T-cell (primary cell): ENCODE measurements around the gene LYPD5. TPM values are rescaled to one million over a fixed set of nuclear protein-coding genes. Genes with fewer than 3 reads are reported as not detected.

Experiments
- ATAC-seq, 4 experiments: fragments of 200-7000 bp in 3 of 4; fragments of 150-1000 bp in 1 of 4; cut with Tn5 transposase; replicated peaks in 1 of 4; 1 replicate in 3 of 4; 2 replicates in 1 of 4; pipeline ENCODE4 v1.10.0; 2021; ENCODE audit warnings: moderate library complexity in 3 of 4, mild to moderate bottlenecking in 2 of 4, moderate number of reproducible peaks in 1 of 4
- CTCF ChIA-PET, 2 donors: fragments of 300-600 bp; sonication (Branson Sonifier 250); formaldehyde crosslinking; loops; one replicate each; lab custom pipeline; 2022; ENCODE audit warnings: antibody characterized with exemption in 2 of 2; lab: Charles Lee
- POLR2A ChIA-PET, 2 donors: fragments of 300-600 bp; sonication (Branson Sonifier 250); formaldehyde crosslinking; loops; one replicate each; lab custom pipeline; 2022; ENCODE audit warnings: antibody characterized with exemption in 2 of 2; lab: Charles Lee
- DNase-seq, 35 experiments: peaks; one replicate each; pipeline versions ENCODE4 v3.0.0 to v3.0.0-alpha.2; 2013 to 2023
- H3K27ac ChIP-seq: one replicate; pipeline ENCODE4 v1.5.1; 2013; ENCODE audit warnings: low read length
- H3K27me3 ChIP-seq, 2 experiments: replicated peaks in 1 of 2; 1 replicate in 1 of 2; 2 replicates in 1 of 2; pipeline versions ENCODE4 v1.6.1 to v1.7.0; 2013; ENCODE audit warnings: low read length in 1 of 2, mixed read lengths in 1 of 2; ENCODE audit not compliant: control insufficient read depth in 2 of 2, insufficient read depth in 2 of 2; ENCODE audit errors: extremely low read depth in 1 of 2
- H3K36me3 ChIP-seq, 2 donors: 1 replicate in 1 of 2; 2 replicates in 1 of 2; pipeline versions ENCODE4 v1.6.1 to v1.7.0; 2013; ENCODE audit warnings: low read length in 1 of 2; ENCODE audit not compliant: control insufficient read depth in 2 of 2, insufficient read depth in 1 of 2; ENCODE audit errors: extremely low read depth in 1 of 2
- H3K4me1 ChIP-seq, 2 experiments: 1 replicate in 1 of 2; 2 replicates in 1 of 2; pipeline versions ENCODE4 v1.6.1 to v1.7.0; 2013; ENCODE audit warnings: low read length in 2 of 2, mixed read lengths in 1 of 2; ENCODE audit not compliant: insufficient read depth in 2 of 2, control insufficient read depth in 1 of 2; ENCODE audit errors: extremely low read depth in 1 of 2
- H3K4me3 ChIP-seq, 2 donors: 1 replicate in 1 of 2; 2 replicates in 1 of 2; pipeline versions ENCODE4 v1.5.1 to v1.7.0; 2013; ENCODE audit warnings: mild to moderate bottlenecking in 2 of 2, low read length in 1 of 2, moderate library complexity in 1 of 2; ENCODE audit not compliant: control insufficient read depth in 1 of 2; ENCODE audit errors: extremely low read depth in 1 of 2
- H3K9me3 ChIP-seq: 2 replicates; pipeline ENCODE4 v1.7.0; 2013
- H3K27ac Mint-ChIP-seq, 2 donors: one replicate each; pipeline ENCODE4 v1.8.0; 2020 to 2021; ENCODE audit warnings: mild to moderate bottlenecking in 2 of 2, mixed read lengths in 2 of 2
- H3K27me3 Mint-ChIP-seq, 2 donors: one replicate each; pipeline ENCODE4 v1.8.0; 2021 to 2022; ENCODE audit warnings: mixed read lengths in 2 of 2
- H3K36me3 Mint-ChIP-seq: one replicate; pipeline ENCODE4 v1.8.0; 2021; ENCODE audit warnings: mixed read lengths
- H3K4me1 Mint-ChIP-seq, 3 donors: one replicate each; pipeline ENCODE4 v1.8.0; 2020 to 2022; ENCODE audit warnings: mixed read lengths in 3 of 3, mild to moderate bottlenecking in 1 of 3
- H3K4me3 Mint-ChIP-seq, 3 donors: one replicate each; pipeline ENCODE4 v1.8.0; 2020 to 2022; ENCODE audit warnings: mild to moderate bottlenecking in 3 of 3, mixed read lengths in 3 of 3, moderate library complexity in 3 of 3
- H3K9me3 Mint-ChIP-seq, 3 donors: one replicate each; pipeline ENCODE4 v1.8.0; 2020 to 2022; ENCODE audit warnings: mixed read lengths in 3 of 3
- WGBS: methylation state at CpG from one replicate; pipeline ENCODE4 v1.1.5; 2013; ENCODE audit warnings: missing lambda C conversion rate; ENCODE audit not compliant: insufficient coverage; 5-methylcytosine and 5-hydroxymethylcytosine counted together
- total RNA-seq, 35 experiments: library from RNA in 6 of 35; stranded (reverse) in 6 of 35; fragments of 120-200 nt in 1 of 35; gene quantifications; one replicate each; pipeline versions ENCODE4 v1.2.1 to v1.2.4 and lab custom pipeline; 2013 to 2026

The LYPD5 gene
- total RNA-seq, 5 donors from 2014 or later (not counting 1 experiment from before 2014, with no cell fraction given), result 0.20 to 0.70 (median 0.58) TPM; not detected in 1

DNA sequence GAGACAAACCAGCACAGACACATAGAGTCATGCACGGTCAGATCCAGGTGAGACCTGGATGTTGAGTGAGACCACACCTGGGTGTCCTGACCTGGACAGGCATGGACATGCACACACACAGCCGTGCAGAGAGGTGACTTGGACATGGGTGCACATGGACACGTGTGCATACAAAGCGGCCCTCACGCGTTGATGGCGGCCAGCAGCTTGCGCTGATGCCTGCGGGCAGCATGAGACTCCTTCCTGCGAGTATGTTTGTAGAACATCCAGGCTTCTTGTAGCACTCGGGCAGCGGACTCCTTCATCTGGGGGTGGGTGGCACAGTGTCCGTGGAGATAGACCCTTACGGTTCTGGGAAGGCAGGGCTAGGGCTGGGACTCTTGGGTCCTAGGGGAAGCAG lies 33.0 kb downstream of the LYPD5 start:
- no peaks in the 10 kb centered on the region for H3K27me3 Mint-ChIP-seq
- 95% methylated on average over 14 of the region's 14 CpGs for WGBS
- POLR2A ChIA-PET, result no interaction called here
- no peak for DNase-seq
- H3K4me1 ChIP-seq, result peaks cover 7 to 34% of the 10 kb centered on the region in 2 experiments
- no peak overlapping the region for H3K27ac ChIP-seq
- H3K9me3 Mint-ChIP-seq, result no peaks in the 10 kb centered on the region
- no peaks in the 10 kb centered on the region for H3K27me3 ChIP-seq
- ATAC-seq, result no peak
- H3K4me3 ChIP-seq, result no peak overlapping the region
- no peak overlapping the region for H3K4me3 Mint-ChIP-seq
- peaks cover 25% of the 10 kb centered on the region for H3K36me3 Mint-ChIP-seq
- H3K9me3 ChIP-seq, result no peaks in the 10 kb centered on the region
- H3K27ac Mint-ChIP-seq, result no peak overlapping the region
- CTCF ChIA-PET, result no interaction called here
- peaks cover 26 to 35% (median 28%) of the 10 kb centered on the region in 3 donors for H3K4me1 Mint-ChIP-seq
- H3K36me3 ChIP-seq, result peaks cover 8 to 53% of the 10 kb centered on the region in 2 donors

- H3K36me3 Mint-ChIP-seq, result peaks cover 21% of the 10 kb centered on the region
- peak overlapping the region; percentile 57 to 91 for H3K27ac Mint-ChIP-seq
- peaks cover 7 to 42% of the 10 kb centered on the region in 2 experiments for H3K4me1 ChIP-seq
- no peaks in the 10 kb centered on the region for H3K27me3 Mint-ChIP-seq
- H3K4me1 Mint-ChIP-seq, result peaks cover 29 to 41% (median 30%) of the 10 kb centered on the region in 3 donors
- no peaks in the 10 kb centered on the region for H3K9me3 ChIP-seq
- H3K27me3 ChIP-seq, result no peaks in the 10 kb centered on the region
- 93% methylated on average over 8 of the region's 15 CpGs for WGBS
- no peaks in the 10 kb centered on the region for H3K9me3 Mint-ChIP-seq
- H3K4me3 ChIP-seq, result no peak overlapping the region
- H3K27ac ChIP-seq, result no peak overlapping the region
- DNase-seq (no peak), ATAC-seq (no peak)
- ChIA-PET CTCF (interaction anchor here in 1 of 2 donors (2.1 kb wide), 1 partner anchor 100 kb away, joined by 8 read pairs; no protein-coding TSS in a partner anchor), POLR2A (interaction anchor here in 1 of 2 donors (1.0 kb wide), 1 partner anchor 14 kb away, joined by 3 read pairs; no protein-coding TSS in a partner anchor)
- H3K4me3 Mint-ChIP-seq, result no peak overlapping the region
- H3K36me3 ChIP-seq, result peaks cover 8 to 46% of the 10 kb centered on the region in 2 donors
These were observed 33.8 kb downstream of the LYPD5 start for GRCh38 chr19:43768273-43769050.

GRCh38 chr19:43767818-43768217 lies 34.4 kb downstream of the LYPD5 start:
- 56% methylated on average over 1 of the region's 1 CpG for WGBS
- no peak overlapping the region for H3K4me3 ChIP-seq
- H3K27ac Mint-ChIP-seq, result peak overlapping the region; percentile 90 to 91
- no peak overlapping the region for H3K4me3 Mint-ChIP-seq
- peaks cover 8 to 40% of the 10 kb centered on the region in 2 donors for H3K36me3 ChIP-seq
- CTCF ChIA-PET, result interaction anchor here in 1 of 2 donors (2.1 kb wide), 1 partner anchor 99 kb away, joined by 8 read pairs; no protein-coding TSS in a partner anchor
- POLR2A ChIA-PET, result interaction anchor here in 1 of 2 donors (1.0 kb wide), 1 partner anchor 13 kb away, joined by 3 read pairs; no protein-coding TSS in a partner anchor
- H3K27ac ChIP-seq, result peak overlapping the region; percentile 83
- peaks cover 7 to 47% of the 10 kb centered on the region in 2 experiments for H3K4me1 ChIP-seq
- no peaks in the 10 kb centered on the region for H3K27me3 ChIP-seq
- peaks cover 30 to 46% (median 36%) of the 10 kb centered on the region in 3 donors for H3K4me1 Mint-ChIP-seq
- H3K9me3 ChIP-seq, result no peaks in the 10 kb centered on the region
- H3K36me3 Mint-ChIP-seq, result peaks cover 15% of the 10 kb centered on the region
- no peak for ATAC-seq
- no peak for DNase-seq
- H3K27me3 Mint-ChIP-seq, result no peaks in the 10 kb centered on the region
- no peaks in the 10 kb centered on the region for H3K9me3 Mint-ChIP-seq

GRCh38 chr19:43767316-43767715 lies 34.9 kb downstream of the LYPD5 start:
- Histone ChIP-seq H3K4me1 (peaks cover 7 to 47% of the 10 kb centered on the region in 2 experiments), H3K36me3 (peaks cover 8 to 40% of the 10 kb centered on the region in 2 donors), H3K27ac (peak overlapping the region; percentile 83), H3K9me3 (no peaks in the 10 kb centered on the region), H3K4me3 (no peak overlapping the region), H3K27me3 (no peaks in the 10 kb centered on the region)
- CTCF ChIA-PET, result interaction anchor here in 1 of 2 donors (2.1 kb wide), 1 partner anchor 99 kb away, joined by 8 read pairs; no protein-coding TSS in a partner anchor
- Mint-ChIP-seq H3K4me3 (no peak overlapping the region), H3K27ac (peak overlapping the region; percentile 90 to 91), H3K4me1 (peaks cover 30 to 50% (median 41%) of the 10 kb centered on the region in 3 donors), H3K36me3 (peaks cover 14% of the 10 kb centered on the region), H3K27me3 (no peaks in the 10 kb centered on the region), H3K9me3 (no peaks in the 10 kb centered on the region)
- POLR2A ChIA-PET, result interaction anchor here in 1 of 2 donors (1.0 kb wide), 1 partner anchor 13 kb away, joined by 3 read pairs; no protein-coding TSS in a partner anchor
- DNase-seq (no peak), ATAC-seq (no peak)
- WGBS, result 93% methylated on average over 3 of the region's 7 CpGs

- peaks cover 8 to 35% of the 10 kb centered on the region in 2 donors for H3K36me3 ChIP-seq
- 100% methylated on average over 1 of the region's 4 CpGs for WGBS
- H3K4me1 Mint-ChIP-seq, result peaks cover 30 to 50% (median 48%) of the 10 kb centered on the region in 3 donors
These were observed 35.5 kb downstream of the LYPD5 start for GRCh38 chr19:43766755-43767043.

More at GRCh38 chr19:43766755-43767043, 35.5 kb downstream of the LYPD5 start:
- H3K4me3 Mint-ChIP-seq, result peak overlapping the region in 1 of 3 donors; percentile 57
- ATAC-seq, result no peak
- H3K27ac Mint-ChIP-seq, result peak overlapping the region; percentile 90 to 91
- H3K9me3 ChIP-seq, result no peaks in the 10 kb centered on the region
- H3K4me3 ChIP-seq, result no peak overlapping the region
- peak overlapping the region; percentile 83 for H3K27ac ChIP-seq
- H3K36me3 Mint-ChIP-seq, result peaks cover 14% of the 10 kb centered on the region
- ChIA-PET CTCF (interaction anchor here in 1 of 2 donors (0.5 kb wide), 1 partner anchor 11 kb away, joined by 3 read pairs; no protein-coding TSS in a partner anchor), POLR2A (no interaction called here)
- H3K4me1 ChIP-seq, result peaks cover 7 to 47% of the 10 kb centered on the region in 2 experiments
- H3K27me3 ChIP-seq, result no peaks in the 10 kb centered on the region
- H3K27me3 Mint-ChIP-seq, result no peaks in the 10 kb centered on the region
- no peak for DNase-seq
- no peaks in the 10 kb centered on the region for H3K9me3 Mint-ChIP-seq
